Stimulated activated CD4-positive, alpha-beta T cell treated with anti-CD3 and anti-CD28 coated beads, Interleukin-4, amount 100 ng/mL, for 1 hour (primary cell): Measurements from ENCODE around the gene DEPDC5.
A peak's percentile ranks its signal among the peaks of the same experiment; 100 is the strongest.

ENCODE experiments used
- DNase-seq: peaks from one replicate; pipeline ENCODE4 v3.0.0-alpha.2; 2020

DEPDC5 gene

DNA sequence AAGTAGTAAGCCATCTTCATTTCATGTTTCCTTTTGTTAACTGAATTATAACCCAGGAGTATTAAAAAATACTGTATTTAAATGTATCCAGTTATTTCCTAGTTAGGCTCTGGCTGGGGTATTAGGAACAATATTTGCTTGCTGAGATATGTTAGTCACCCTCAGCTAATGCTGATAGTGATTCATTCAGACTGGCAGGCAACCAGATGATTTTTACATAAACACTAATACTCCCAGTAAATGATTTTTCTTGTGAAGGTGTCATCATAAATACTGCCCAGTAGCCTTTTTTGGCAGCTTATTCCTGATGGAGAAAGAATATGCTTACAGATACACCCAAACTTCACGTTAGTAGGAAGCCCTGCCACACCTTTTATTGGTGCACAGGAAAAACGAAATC, 198.7 kb downstream of the DEPDC5 start:
- DNase-seq, result no peak

- no peak for DNase-seq
These were observed 199.4 kb downstream of the DEPDC5 start for GRCh38 chr22:31953261-31953660.

DNA sequence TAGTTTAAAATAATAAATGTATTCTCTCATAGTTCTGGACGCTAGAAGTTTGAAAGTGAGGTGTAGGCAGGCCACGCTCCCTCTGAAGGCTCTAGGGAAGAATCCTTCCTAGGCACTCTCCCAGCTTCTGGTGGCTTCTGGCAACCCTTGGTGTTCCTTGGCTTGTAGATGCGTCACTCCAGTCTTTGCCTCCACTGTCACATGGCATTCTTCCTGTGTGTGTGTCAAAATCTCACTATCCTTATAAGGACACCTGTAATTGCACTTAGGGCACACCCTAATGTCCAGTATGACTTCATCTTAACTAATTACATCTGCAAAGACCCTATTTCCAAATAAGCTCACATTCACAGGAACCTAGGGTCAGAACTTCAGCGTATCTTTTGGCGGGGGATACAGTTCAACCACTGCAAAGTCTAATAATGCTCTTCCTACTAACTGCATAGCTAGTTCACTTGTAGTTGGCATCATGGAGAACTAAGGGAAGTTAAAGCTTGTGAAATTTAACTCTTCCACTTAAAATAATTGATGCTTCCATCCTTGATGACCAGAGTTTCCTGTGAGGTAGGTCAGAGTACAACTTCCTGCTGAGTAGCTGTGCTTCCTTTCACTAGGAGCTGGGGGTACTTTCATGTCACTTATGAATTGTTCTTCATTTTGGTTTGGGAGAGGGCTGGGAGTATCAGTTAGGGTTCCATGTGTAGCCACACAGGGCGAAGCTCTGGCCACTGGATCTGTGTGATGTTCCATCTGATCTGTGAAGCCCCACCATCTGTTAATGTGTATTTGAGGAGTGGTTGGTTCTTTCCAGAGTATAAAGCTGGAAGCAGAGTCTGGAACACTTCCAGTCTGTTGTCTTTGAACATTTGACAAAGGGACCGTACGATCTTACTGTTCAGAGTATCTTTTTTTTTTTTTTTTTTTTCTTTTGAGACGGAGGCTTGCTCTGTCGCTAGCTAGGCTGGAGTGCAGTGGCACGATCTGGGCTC, 201.0 kb downstream of the DEPDC5 start:
- no peak for DNase-seq

- DNase-seq, result peak; percentile 20
These were observed 202.5 kb downstream of the DEPDC5 start for GRCh38 chr22:31956360-31956759.
